ENCODE data around the gene SLC45A1. TPM values are rescaled to one million over a fixed set of nuclear protein-coding genes. Genes with fewer than 3 reads are reported as not detected.

SLC45A1 gene
- total RNA-seq, 2 experiments from 2014 or later = 0.16 to 0.56 TPM

- intact Hi-C loops (cut with micrococcal nuclease) = no loop called here
- H3K27ac Mint-ChIP-seq = no peak overlapping the region
- DNase-seq (no peak), ATAC-seq (no peak)
- peaks cover 10% of the 10 kb centered on the region for H3K36me3 Mint-ChIP-seq (ENCODE audit: low read depth)
- POLR2A ChIA-PET = no interaction called here
- no peak overlapping the region for H3K4me3 Mint-ChIP-seq
- H3K9me3 Mint-ChIP-seq = no peaks in the 10 kb centered on the region
- CTCF ChIA-PET = interaction anchor here (1.4 to 1.6 kb wide), 2 partner anchors 14 to 361 kb away, joined by 3 to 4 read pairs; no protein-coding TSS in a partner anchor
- peaks cover 6% of the 10 kb centered on the region for H3K4me1 Mint-ChIP-seq (ENCODE audit: low read depth)
- no peaks in the 10 kb centered on the region for H3K27me3 Mint-ChIP-seq
- TF ChIP-seq CTCF (IDR thresholded peaks at IDR 0.05) = no peak
Measured at GRCh38 chr1:8365661-8366362, 47.9 kb downstream of the SLC45A1 start.

GRCh38 chr1:8367571-8368194, 49.8 kb downstream of the SLC45A1 start:
- Mint-ChIP-seq H3K9me3 (no peaks in the 10 kb centered on the region), H3K4me3 (no peak overlapping the region), H3K36me3 (ENCODE audit: low read depth) (peaks cover 4% of the 10 kb centered on the region), H3K27ac (no peak overlapping the region), H3K27me3 (no peaks in the 10 kb centered on the region), H3K4me1 (ENCODE audit: low read depth) (peaks cover 7% of the 10 kb centered on the region)
- TF ChIP-seq CTCF (IDR thresholded peaks at IDR 0.05) = no peak
- ChIA-PET POLR2A (interaction anchor here (0.6 to 2.1 kb wide), 5 partner anchors 12 to 370 kb away, joined by 3 to 5 read pairs (median 3); no protein-coding TSS in a partner anchor), CTCF (interaction anchor here (1.0 to 2.4 kb wide), 4 partner anchors 16 to 95 kb away, joined by 3 to 6 read pairs (median 3); no protein-coding TSS in a partner anchor)
- intact Hi-C loops (cut with micrococcal nuclease) = no loop called here
- no peak for DNase-seq
- no peak for ATAC-seq

DNA sequence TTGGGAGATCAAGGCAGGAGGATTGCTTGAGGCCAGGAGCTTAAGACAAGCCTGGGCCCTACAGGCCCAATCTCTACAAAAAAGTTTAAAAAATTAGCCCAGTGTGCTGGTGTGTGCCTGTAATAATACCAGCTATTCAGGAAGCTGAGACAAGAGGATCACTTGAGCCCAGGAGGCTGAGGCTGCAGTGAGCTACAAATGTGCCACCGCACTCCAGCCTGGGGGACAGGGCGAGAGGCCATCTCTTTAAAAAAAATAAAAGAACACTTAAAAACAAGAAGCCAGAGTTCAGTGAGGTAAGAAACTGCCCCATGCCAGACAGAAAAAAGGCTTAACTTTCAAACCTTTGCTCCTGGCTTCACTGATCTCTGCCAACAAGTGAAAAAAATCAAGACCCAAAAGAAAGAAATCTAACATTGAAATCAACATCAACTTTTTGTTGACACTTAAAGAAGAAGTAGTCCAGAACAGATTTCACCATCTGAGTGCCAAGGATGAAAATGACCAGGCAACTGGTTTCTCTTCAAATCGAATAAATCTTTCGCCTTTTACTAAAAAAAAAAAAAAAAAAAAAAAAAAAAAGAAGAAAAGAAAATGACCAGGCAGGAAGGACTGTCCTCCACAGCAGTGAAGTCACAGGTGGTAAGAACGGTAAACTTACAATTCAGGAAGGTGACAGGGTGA, 51.2 kb downstream of the SLC45A1 start:
- Mint-ChIP-seq H3K27ac (no peak overlapping the region), H3K9me3 (no peaks in the 10 kb centered on the region), H3K4me1 (ENCODE audit: low read depth) (peaks cover 11% of the 10 kb centered on the region), H3K36me3 (ENCODE audit: low read depth) (peaks cover 1% of the 10 kb centered on the region), H3K27me3 (no peaks in the 10 kb centered on the region), H3K4me3 (no peak overlapping the region)
- TF ChIP-seq CTCF (IDR thresholded peaks at IDR 0.05) = no peak
- DNase-seq (no peak), ATAC-seq (no peak)
- ChIA-PET POLR2A (interaction anchor here (2.1 kb wide), 1 partner anchor 11 kb away, joined by 4 read pairs; no protein-coding TSS in a partner anchor), CTCF (interaction anchor here (2.4 kb wide), 1 partner anchor 20 kb away, joined by 6 read pairs; no protein-coding TSS in a partner anchor)
- intact Hi-C loops (cut with micrococcal nuclease) = no loop called here

- peaks cover 19% of the 10 kb centered on the region for H3K4me1 Mint-ChIP-seq (ENCODE audit: low read depth)
- ATAC-seq (no peak), DNase-seq (no peak)
- no peak overlapping the region for H3K27ac Mint-ChIP-seq
- intact Hi-C loops (cut with micrococcal nuclease) = no loop called here
- CTCF ChIA-PET = interaction anchor here (0.8 to 1.7 kb wide), 4 partner anchors 11 to 479 kb away, joined by 3 to 5 read pairs (median 4); no protein-coding TSS in a partner anchor
- POLR2A ChIA-PET = interaction anchor here (0.5 kb wide), 1 partner anchor 378 kb away, joined by 3 read pairs; no protein-coding TSS in a partner anchor
- H3K27me3 Mint-ChIP-seq = no peaks in the 10 kb centered on the region
- no peaks in the 10 kb centered on the region for H3K9me3 Mint-ChIP-seq
- no peak overlapping the region for H3K4me3 Mint-ChIP-seq
- no peak for TF ChIP-seq CTCF (IDR thresholded peaks at IDR 0.05)
- peaks cover 1% of the 10 kb centered on the region for H3K36me3 Mint-ChIP-seq (ENCODE audit: low read depth)
Measured at GRCh38 chr1:8370046-8370881, 52.4 kb downstream of the SLC45A1 start.

Measured in activated CD8-positive, alpha-beta T cell treated with anti-CD3 and anti-CD28 coated beads for 36 hours (primary cell).